Mesenchymal stem cell (in vitro differentiated cells and primary cell): ENCODE data around the gene PTBP2.

ENCODE experiments used
- DNase-seq: peaks from one replicate; pipeline ENCODE4 v3.0.0-alpha.2; 2013
- H2AFZ ChIP-seq: one replicate; pipeline ENCODE4 v1.6.1; 2013; ENCODE audit warnings: low read depth, mild to moderate bottlenecking, control low read depth, inconsistent platforms, low read length, moderate library complexity
- H2AK5ac ChIP-seq: 2 replicates; pipeline ENCODE4 v1.6.1; 2013; ENCODE audit warnings: low read length, moderate library complexity, mild to moderate bottlenecking, inconsistent platforms; ENCODE audit not compliant: severe bottlenecking
- H2BK120ac ChIP-seq: one replicate; pipeline ENCODE4 v1.6.1; 2013; ENCODE audit warnings: low read depth, mild to moderate bottlenecking, inconsistent platforms, low read length, moderate library complexity
- H2BK12ac ChIP-seq, 2 experiments: one replicate each; pipeline ENCODE4 v1.6.1; 2013; ENCODE audit warnings: inconsistent platforms in 2 of 2, low read length in 2 of 2, mild to moderate bottlenecking in 2 of 2, moderate library complexity in 2 of 2, control low read depth in 1 of 2
- H2BK15ac ChIP-seq: one replicate; pipeline ENCODE4 v1.6.1; 2013; ENCODE audit warnings: mild to moderate bottlenecking, low read depth, inconsistent platforms; ENCODE audit not compliant: poor library complexity, severe bottlenecking
- H2BK5ac ChIP-seq: 2 replicates; pipeline ENCODE4 v1.6.1; 2013; ENCODE audit warnings: low read depth, mild to moderate bottlenecking, low read length, control low read depth, inconsistent platforms; ENCODE audit not compliant: poor library complexity, severe bottlenecking
- H3K14ac ChIP-seq, 2 experiments: one replicate each; pipeline ENCODE4 v1.6.1; 2013; ENCODE audit warnings: inconsistent platforms in 2 of 2, low read length in 2 of 2, control low read depth in 1 of 2, mild to moderate bottlenecking in 1 of 2, moderate library complexity in 1 of 2
- H3K18ac ChIP-seq, 2 experiments: one replicate each; pipeline ENCODE4 v1.6.1; 2013; ENCODE audit warnings: inconsistent platforms in 2 of 2, low read length in 2 of 2, control low read depth in 1 of 2, low read depth in 1 of 2, mild to moderate bottlenecking in 1 of 2
- H3K23ac ChIP-seq, 2 experiments: one replicate each; pipeline ENCODE4 v1.6.1; 2013; ENCODE audit warnings: inconsistent platforms in 2 of 2, low read length in 2 of 2, mild to moderate bottlenecking in 2 of 2, moderate library complexity in 2 of 2, control low read depth in 1 of 2
- H3K27ac ChIP-seq: 2 replicates; pipeline ENCODE4 v1.5.1; 2013; ENCODE audit warnings: mild to moderate bottlenecking, moderate library complexity, low read length, control low read depth, inconsistent platforms; ENCODE audit not compliant: poor library complexity, severe bottlenecking
- H3K27me3 ChIP-seq, 2 experiments: 2 replicates each; pipeline versions ENCODE4 v1.6.1 to v1.7.0; 2013; ENCODE audit warnings: low read length in 2 of 2, mild to moderate bottlenecking in 2 of 2, moderate library complexity in 2 of 2, control low read depth in 1 of 2, inconsistent platforms in 1 of 2; ENCODE audit not compliant: control insufficient read depth in 1 of 2, insufficient read depth in 1 of 2
- H3K36me3 ChIP-seq, 2 experiments: 2 replicates each; pipeline versions ENCODE4 v1.6.1 to v1.7.0; 2013; ENCODE audit warnings: low read length in 2 of 2, control low read depth in 1 of 2, inconsistent platforms in 1 of 2, low read depth in 1 of 2, mild to moderate bottlenecking in 1 of 2; ENCODE audit not compliant: insufficient read depth in 2 of 2, control insufficient read depth in 1 of 2
- H3K4ac ChIP-seq, 2 experiments: one replicate each; pipeline ENCODE4 v1.6.1; 2013; ENCODE audit warnings: inconsistent platforms in 2 of 2, low read length in 2 of 2, mild to moderate bottlenecking in 2 of 2, moderate library complexity in 2 of 2, control low read depth in 1 of 2, low read depth in 1 of 2
- H3K4me1 ChIP-seq: 2 replicates; pipeline ENCODE4 v1.6.1; 2013; ENCODE audit warnings: low read depth, low read length, control low read depth; ENCODE audit not compliant: control insufficient read depth, insufficient read depth
- H3K4me2 ChIP-seq: 2 replicates; pipeline ENCODE4 v1.6.1; 2013; ENCODE audit warnings: low read length, mild to moderate bottlenecking, inconsistent platforms; ENCODE audit not compliant: poor library complexity, severe bottlenecking
- H3K4me3 ChIP-seq, 2 experiments: 2 replicates each; pipeline versions ENCODE4 v1.5.1 to v1.7.0; 2013; ENCODE audit warnings: low read length in 2 of 2, mild to moderate bottlenecking in 2 of 2, control low read depth in 1 of 2, low read depth in 1 of 2; ENCODE audit not compliant: insufficient read depth in 1 of 2
- H3K79me1 ChIP-seq: replicated peaks from 2 replicates; pipeline ENCODE4 v1.6.1; 2013; ENCODE audit warnings: mild to moderate bottlenecking, control low read depth, low read length, inconsistent platforms; ENCODE audit not compliant: poor library complexity, severe bottlenecking
- H3K9ac ChIP-seq: 2 replicates; pipeline ENCODE4 v1.7.0; 2013; ENCODE audit warnings: mild to moderate bottlenecking, low read length, moderate library complexity
- H3K9me3 ChIP-seq: 2 replicates; pipeline ENCODE4 v1.7.0; 2013; ENCODE audit warnings: mild to moderate bottlenecking, low read length; ENCODE audit not compliant: control insufficient read depth
- H4K8ac ChIP-seq: one replicate; pipeline ENCODE4 v1.6.1; 2013; ENCODE audit warnings: inconsistent platforms, mild to moderate bottlenecking, low read length, moderate library complexity
- H4K91ac ChIP-seq: one replicate; pipeline ENCODE4 v1.6.1; 2013; ENCODE audit warnings: mild to moderate bottlenecking, low read length, inconsistent platforms
- WGBS: methylation state at CpG from one replicate; pipeline ENCODE4 v1.1.7; 2013; ENCODE audit warnings: mixed read lengths; 5-methylcytosine and 5-hydroxymethylcytosine counted together

Gene PTBP2

DNA sequence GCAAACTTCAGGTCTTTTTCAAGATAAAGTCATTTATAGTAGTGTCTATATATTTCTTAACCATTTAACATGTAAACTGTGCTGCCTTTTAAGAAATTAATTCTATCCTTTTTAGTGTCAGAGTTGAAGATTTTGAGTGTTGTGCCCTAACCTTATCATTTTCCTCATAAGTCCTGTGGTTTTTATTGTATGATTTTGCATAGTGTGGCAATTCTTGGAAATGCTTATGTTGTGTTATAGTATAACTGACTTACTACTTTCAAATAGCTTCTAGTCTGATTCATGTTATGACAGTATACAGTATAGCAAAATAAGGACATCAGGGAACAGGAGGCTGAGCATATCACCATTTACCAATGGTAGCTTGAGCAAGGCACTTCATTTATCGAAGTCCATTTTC is 99.1 kb downstream of the PTBP2 start:
- Histone ChIP-seq H3K4me3 (no peak overlapping the region), H2AFZ (no peak overlapping the region), H2BK120ac (no peak overlapping the region), H4K8ac (no peak overlapping the region), H2BK15ac (no peak overlapping the region), H2AK5ac (no peak overlapping the region), H3K9ac (no peak overlapping the region), H3K4me2 (no peak overlapping the region), H3K18ac (no peak overlapping the region), H3K79me1 (peaks cover 2% of the 10 kb centered on the region), H2BK5ac (no peak overlapping the region), H3K4me1 (no peaks in the 10 kb centered on the region), H2BK12ac (no peak overlapping the region), H4K91ac (no peak overlapping the region), H3K23ac (no peak overlapping the region), H3K4ac (no peak overlapping the region), H3K9me3 (no peaks in the 10 kb centered on the region), H3K36me3 (peaks cover 0 to 39% of the 10 kb centered on the region in 2 experiments), H3K14ac (no peak overlapping the region), H3K27me3 (no peaks in the 10 kb centered on the region), H3K27ac (no peak overlapping the region)
- no peak for DNase-seq
- WGBS, result 100% methylated on average over 1 of the region's 1 CpG

DNA sequence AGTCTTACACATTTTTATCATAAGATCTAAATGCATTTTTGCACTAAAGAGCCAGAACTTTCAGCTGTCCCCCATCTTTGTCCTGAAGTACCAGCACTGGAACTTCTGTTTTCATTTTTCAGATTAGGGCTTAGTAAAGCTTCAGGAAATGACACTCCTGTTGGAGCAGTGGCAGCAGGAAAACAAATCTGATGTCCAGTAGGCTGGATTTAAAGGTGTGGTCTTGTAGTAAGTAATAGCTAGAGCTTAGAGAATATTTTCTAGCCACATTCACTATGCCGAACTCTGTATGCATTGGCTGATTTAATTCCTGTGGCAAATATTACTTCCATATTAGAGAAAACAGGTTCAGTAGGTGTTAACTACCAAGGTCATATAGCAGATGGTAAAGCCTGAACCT is 103.6 kb downstream of the PTBP2 start:
- no peak for DNase-seq
- H3K9ac ChIP-seq, result no peak overlapping the region
- H3K79me1 ChIP-seq, result no peaks in the 10 kb centered on the region
- H3K14ac ChIP-seq, result no peak overlapping the region
- H3K4me2 ChIP-seq, result no peak overlapping the region
- no peak overlapping the region for H4K91ac ChIP-seq
- no peak overlapping the region for H3K4me3 ChIP-seq
- no peaks in the 10 kb centered on the region for H3K4me1 ChIP-seq
- no peak overlapping the region for H3K18ac ChIP-seq
- no peak overlapping the region for H4K8ac ChIP-seq
- WGBS, result no CpG with 5 or more reads among the region's 1 CpG
- H2AFZ ChIP-seq, result no peak overlapping the region
- no peak overlapping the region for H3K4ac ChIP-seq
- no peaks in the 10 kb centered on the region for H3K9me3 ChIP-seq
- no peak overlapping the region for H2AK5ac ChIP-seq
- H2BK5ac ChIP-seq, result no peak overlapping the region
- H2BK15ac ChIP-seq, result no peak overlapping the region
- peaks cover 0 to 20% of the 10 kb centered on the region in 2 experiments for H3K36me3 ChIP-seq
- H3K27ac ChIP-seq, result no peak overlapping the region
- no peak overlapping the region for H2BK12ac ChIP-seq
- no peak overlapping the region for H2BK120ac ChIP-seq
- H3K23ac ChIP-seq, result no peak overlapping the region
- no peaks in the 10 kb centered on the region for H3K27me3 ChIP-seq

DNA sequence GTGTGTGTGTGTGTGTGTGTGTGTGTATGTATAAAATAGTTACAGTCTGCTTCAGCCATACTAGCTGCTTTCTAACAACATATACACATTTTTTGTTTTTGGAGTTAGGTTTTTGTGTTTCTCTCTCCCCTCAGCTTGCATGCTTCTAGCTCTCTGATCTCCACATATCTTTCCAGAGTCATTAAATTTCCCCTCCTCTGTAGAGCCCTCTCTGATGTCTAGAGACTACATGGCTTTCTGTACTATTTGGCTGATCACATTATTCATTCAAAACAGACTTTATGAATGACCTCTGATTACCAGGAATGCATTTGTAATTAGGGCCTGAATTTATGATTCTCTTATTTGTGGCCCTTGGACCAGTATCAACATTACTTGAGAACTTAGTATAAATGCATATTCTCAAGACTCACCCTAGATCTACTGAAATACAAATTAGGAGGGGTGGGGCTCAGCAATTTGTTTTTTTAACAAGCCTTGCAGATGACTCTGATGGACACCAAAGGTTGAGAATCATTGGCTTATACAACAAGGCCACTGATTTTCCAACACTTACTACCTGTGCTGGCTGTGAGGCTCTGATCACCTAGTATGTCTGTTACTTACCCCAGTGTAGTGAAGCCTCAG is 104.5 kb downstream of the PTBP2 start:
- Histone ChIP-seq H3K9ac (no peak overlapping the region), H2BK5ac (no peak overlapping the region)

DNA sequence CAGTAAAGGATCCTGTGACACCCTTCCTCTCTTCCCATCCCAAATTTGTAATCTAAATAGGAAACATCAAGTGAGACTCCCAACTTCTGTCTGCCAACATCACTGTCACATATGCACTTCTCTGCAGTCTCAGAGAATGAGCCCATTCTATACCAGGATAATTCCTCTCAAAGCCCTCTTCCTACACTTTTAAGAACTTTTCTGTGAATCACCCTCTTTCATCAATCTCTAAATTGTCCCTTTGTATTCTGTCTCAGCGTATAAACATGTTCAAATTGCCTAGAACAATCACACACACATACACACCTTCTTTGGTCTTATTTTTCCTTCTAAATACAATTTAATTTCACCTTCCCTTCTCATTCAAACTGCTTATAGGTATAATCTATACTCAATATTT is 111.8 kb downstream of the PTBP2 start:
- no peak overlapping the region for H3K4me2 ChIP-seq
- no peaks in the 10 kb centered on the region for H3K4me1 ChIP-seq
- WGBS, result 96% methylated on average over 1 of the region's 1 CpG
- DNase-seq, result no peak
- H2BK15ac ChIP-seq, result no peak overlapping the region
- H3K27me3 ChIP-seq, result no peaks in the 10 kb centered on the region
- H3K4ac ChIP-seq, result no peak overlapping the region
- H3K23ac ChIP-seq, result no peak overlapping the region
- H3K4me3 ChIP-seq, result no peak overlapping the region
- H3K36me3 ChIP-seq, result no peaks in the 10 kb centered on the region
- H2AK5ac ChIP-seq, result no peak overlapping the region
- H2BK12ac ChIP-seq, result no peak overlapping the region
- H3K27ac ChIP-seq, result no peak overlapping the region
- no peak overlapping the region for H3K18ac ChIP-seq
- no peaks in the 10 kb centered on the region for H3K9me3 ChIP-seq
- H2BK120ac ChIP-seq, result no peak overlapping the region
- no peak overlapping the region for H2AFZ ChIP-seq
- no peak overlapping the region for H2BK5ac ChIP-seq
- H3K14ac ChIP-seq, result no peak overlapping the region
- H4K8ac ChIP-seq, result no peak overlapping the region
- H3K79me1 ChIP-seq, result no peaks in the 10 kb centered on the region
- H3K9ac ChIP-seq, result no peak overlapping the region
- no peak overlapping the region for H4K91ac ChIP-seq

More for the DNA sequence above, 104.5 kb downstream of the PTBP2 start:
- H3K4me1 ChIP-seq, result no peaks in the 10 kb centered on the region
- no peak overlapping the region for H2AK5ac ChIP-seq
- no peak overlapping the region for H2BK15ac ChIP-seq
- no peak overlapping the region for H4K91ac ChIP-seq
- peak overlapping the region in 1 of 2 experiments; percentile 25 for H2BK12ac ChIP-seq
- no peak overlapping the region for H3K23ac ChIP-seq
- H3K4ac ChIP-seq, result no peak overlapping the region
- H3K27ac ChIP-seq, result no peak overlapping the region
- H3K14ac ChIP-seq, result no peak overlapping the region
- no peak overlapping the region for H4K8ac ChIP-seq
- H3K9me3 ChIP-seq, result no peaks in the 10 kb centered on the region
- no peak for DNase-seq
- H3K36me3 ChIP-seq, result peaks cover 0 to 12% of the 10 kb centered on the region in 2 experiments
- no peak overlapping the region for H2AFZ ChIP-seq
- H2BK120ac ChIP-seq, result no peak overlapping the region
- no peak overlapping the region for H3K18ac ChIP-seq
- H3K27me3 ChIP-seq, result no peaks in the 10 kb centered on the region
- H3K4me3 ChIP-seq, result no peak overlapping the region
- H3K4me2 ChIP-seq, result no peak overlapping the region
- no peaks in the 10 kb centered on the region for H3K79me1 ChIP-seq
